ENCODE data around the gene MAP7D1. TPM values are rescaled to one million over a fixed set of nuclear protein-coding genes. Genes with fewer than 3 reads are reported as not detected.

Gene MAP7D1
- total RNA-seq (2014; rRNA removed; shearing (Covaris generic)), result 82.4 and 107 TPM in 2 replicates

DNA sequence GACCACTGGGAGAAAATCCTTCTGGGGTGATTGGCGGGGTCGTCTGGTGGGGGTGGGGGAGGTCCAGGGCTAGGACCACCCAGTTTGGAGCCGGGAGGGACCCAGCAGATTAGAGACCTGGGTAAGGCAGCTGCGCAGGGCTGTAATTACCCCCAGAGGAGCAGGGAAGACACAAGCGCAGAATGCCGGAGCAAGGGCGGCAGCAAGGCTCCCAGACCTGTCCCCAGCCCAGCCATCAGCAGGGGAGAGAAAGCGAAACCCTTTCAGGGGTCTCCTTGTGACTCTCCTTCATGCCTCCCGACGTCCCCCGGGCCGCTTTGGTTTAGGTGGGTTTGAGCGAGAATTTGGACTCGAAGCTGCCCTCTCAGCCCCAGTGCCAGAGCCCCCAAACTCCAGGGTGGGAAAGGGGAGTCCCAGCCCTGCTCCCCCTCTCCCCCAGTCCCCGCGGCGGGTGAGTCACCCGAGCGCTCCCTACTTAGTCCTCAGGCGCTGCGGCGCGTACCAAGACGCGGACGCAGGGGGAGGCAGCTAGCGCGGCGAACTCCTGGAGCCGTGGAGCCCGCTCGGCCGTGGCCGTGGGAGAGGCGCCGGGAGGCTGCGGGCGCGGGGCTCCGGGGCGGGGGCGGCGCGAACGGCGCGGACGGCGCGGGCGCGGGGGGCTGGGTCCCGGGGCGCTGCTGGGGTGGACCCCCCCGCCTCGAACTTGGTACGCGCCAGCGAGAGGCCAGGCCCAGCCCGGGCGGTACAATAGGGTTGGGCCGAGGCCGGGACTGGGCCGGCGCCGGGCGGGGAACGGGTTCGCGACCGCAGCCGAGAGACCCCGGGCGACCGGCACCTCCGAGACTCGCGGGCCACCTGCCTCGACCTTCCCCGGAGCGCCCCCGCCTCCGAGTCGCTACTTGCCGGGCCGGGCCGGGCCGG is at the start of gene MAP7D1:
Gene MAP7D1, plus strand, starts transcription at position 753 of the 921 bp plus-strand sequence. CDS start 258 bp downstream, outside the sequence.
- peak; percentile 85 for DNase-seq (ENCODE audit: low read depth)

DNA sequence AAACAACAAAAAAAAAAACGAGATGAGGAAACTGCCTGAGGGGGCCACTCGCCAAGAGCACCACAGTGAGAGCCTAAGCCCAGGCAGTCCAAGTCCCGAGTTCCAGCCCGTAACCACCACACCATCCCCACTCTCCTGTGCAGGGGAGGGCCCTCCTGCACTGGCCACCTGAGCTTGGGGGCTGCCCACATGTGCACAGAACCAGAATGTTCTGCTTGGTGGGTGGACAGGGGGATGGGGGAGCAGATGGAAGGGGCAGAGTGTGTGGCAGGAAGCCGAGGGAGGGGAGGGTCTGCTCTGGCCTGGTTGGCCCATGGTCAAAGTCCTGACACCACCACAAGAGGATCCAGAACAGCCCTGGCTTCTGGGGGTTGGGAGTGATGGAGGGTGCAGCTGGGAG is 49.7 kb upstream of the MAP7D1 start:
- no peak for DNase-seq (ENCODE audit: low read depth)

- no peak for DNase-seq (ENCODE audit: low read depth)
Measured at GRCh38 chr1:36107394-36107793, 48.6 kb upstream of the MAP7D1 start.

GRCh38 chr1:36108314-36108713 is 47.6 kb upstream of the MAP7D1 start:
- DNase-seq (ENCODE audit: low read depth), result peak; percentile 90

DNA sequence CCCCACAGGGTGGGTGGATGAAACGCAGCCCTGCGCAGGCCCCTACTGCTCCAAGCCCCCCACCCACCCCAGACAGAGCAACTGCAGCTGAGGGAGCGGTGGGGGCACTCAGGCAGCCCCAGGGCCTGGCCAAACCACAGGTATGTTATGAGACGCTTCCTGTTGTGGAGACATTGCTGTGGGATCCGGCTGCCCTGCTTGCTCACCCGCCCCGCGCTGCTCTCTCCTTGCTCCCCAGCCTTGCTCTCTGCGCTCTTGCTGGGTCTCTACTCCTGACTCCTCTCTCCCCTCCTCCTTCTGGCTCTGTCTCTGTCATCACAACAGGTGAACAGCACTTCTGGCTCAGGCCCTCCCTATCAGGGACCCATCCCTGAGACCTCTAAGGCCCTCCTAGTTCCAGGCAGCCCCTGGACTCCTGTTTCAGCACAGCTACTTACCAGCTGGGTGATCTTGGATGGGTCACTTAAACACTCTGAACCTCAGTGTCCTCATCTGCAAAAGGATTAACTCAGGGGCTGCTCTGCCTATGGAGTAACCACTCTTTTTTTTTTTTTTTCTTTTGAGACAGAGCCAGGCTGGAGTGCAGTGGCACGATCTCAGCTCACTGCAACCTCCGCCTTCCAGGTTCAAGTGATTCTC is 46.8 kb upstream of the MAP7D1 start:
- peak; percentile 86 for DNase-seq (ENCODE audit: low read depth)

- DNase-seq (ENCODE audit: low read depth), result no peak
Measured at GRCh38 chr1:36111151-36111550, 44.8 kb upstream of the MAP7D1 start.

DNA sequence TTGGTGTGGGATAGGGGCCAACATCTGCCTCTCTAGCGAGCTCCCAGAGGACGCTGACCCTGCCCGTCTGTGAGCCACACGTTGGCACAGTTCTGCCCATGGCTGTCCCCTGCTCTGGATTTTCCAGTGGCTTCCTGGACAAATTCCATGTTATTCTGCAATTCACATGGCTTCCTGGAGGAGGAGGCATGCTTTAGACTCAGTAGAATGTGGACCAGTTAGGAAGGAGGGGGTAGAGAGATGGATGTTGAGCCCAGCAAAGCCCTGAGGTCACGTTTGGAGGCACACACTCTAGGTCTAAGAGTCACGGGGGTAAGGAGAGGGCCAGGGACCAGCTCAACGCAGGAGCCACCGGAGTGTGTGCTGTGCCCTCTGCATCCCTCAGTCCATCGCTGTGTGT is 43.1 kb upstream of the MAP7D1 start:
- no peak for DNase-seq (ENCODE audit: low read depth)

DNA sequence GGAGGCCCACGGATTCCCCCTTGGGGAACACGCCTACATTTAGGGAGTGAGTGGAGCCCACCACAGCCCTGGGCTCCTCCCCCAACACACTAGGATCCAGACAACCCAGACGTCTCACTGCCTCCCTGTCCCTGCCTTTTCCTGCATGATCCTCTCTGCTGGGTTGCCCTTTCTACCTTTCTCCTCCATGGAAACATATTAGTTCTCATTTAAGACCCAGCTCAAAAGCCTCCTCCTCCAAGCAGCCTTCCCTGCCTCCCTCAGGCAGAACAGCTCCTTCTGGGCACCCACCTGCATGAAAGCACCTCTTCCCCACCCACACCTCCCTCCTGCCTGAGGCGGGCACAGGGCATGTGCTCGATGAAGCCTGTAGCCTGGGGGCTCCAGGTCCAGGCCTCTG is 41.6 kb upstream of the MAP7D1 start:
- no peak for DNase-seq (ENCODE audit: low read depth)

GRCh38 chr1:36115200-36115669 is 40.7 kb upstream of the MAP7D1 start:
- DNase-seq (ENCODE audit: low read depth), result no peak

GRCh38 chr1:36115931-36116330 is 40.0 kb upstream of the MAP7D1 start:
- no peak for DNase-seq (ENCODE audit: low read depth)

DNA sequence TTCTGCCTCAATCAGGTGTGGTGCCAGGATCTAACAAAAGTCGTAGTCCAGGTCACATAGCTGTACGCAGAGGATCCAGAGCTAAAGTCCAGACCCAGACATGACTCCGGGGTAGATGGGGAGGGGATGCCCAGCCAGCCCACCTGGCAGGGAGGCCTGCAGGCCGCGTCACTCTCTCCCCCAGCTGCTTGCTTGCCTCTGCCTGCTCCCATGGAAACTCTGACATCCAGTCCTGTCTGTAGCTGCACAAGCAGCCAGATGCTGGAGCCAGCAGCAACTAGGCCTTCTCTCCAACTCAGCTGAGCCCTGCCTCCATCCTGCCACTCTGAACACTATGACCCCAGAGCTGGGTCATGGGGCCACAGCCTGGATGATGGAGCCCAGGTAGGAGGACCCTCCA is 39.1 kb upstream of the MAP7D1 start:
- no peak for DNase-seq (ENCODE audit: low read depth)

- DNase-seq (ENCODE audit: low read depth), result no peak
Measured at GRCh38 chr1:36118447-36119204, 37.3 kb upstream of the MAP7D1 start.

GRCh38 chr1:36119456-36119855 is 36.5 kb upstream of the MAP7D1 start:
- DNase-seq (ENCODE audit: low read depth), result no peak

- DNase-seq (ENCODE audit: low read depth), result no peak
Measured at GRCh38 chr1:36122062-36123030, 33.6 kb upstream of the MAP7D1 start.

DNA sequence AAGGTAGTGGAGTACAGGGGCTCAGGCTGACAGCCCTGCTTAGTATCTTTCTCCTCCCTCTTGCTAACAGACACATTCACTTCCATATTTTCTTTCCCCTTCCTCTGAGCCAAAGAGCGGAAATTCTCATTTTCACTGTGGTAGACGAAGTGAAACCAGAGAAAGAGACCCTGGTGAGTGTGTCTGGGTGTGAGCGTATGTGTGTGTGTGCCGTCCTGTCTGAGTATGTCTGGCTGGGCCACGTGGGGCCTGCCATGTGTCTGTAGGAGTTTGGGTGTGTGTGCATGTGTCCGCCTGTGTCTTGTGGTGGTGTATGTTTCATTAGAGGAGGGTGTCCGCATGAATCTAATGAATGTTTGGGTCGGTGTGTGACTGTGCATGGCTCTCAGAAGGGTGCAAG is 32.6 kb upstream of the MAP7D1 start:
- no peak for DNase-seq (ENCODE audit: low read depth)

DNA sequence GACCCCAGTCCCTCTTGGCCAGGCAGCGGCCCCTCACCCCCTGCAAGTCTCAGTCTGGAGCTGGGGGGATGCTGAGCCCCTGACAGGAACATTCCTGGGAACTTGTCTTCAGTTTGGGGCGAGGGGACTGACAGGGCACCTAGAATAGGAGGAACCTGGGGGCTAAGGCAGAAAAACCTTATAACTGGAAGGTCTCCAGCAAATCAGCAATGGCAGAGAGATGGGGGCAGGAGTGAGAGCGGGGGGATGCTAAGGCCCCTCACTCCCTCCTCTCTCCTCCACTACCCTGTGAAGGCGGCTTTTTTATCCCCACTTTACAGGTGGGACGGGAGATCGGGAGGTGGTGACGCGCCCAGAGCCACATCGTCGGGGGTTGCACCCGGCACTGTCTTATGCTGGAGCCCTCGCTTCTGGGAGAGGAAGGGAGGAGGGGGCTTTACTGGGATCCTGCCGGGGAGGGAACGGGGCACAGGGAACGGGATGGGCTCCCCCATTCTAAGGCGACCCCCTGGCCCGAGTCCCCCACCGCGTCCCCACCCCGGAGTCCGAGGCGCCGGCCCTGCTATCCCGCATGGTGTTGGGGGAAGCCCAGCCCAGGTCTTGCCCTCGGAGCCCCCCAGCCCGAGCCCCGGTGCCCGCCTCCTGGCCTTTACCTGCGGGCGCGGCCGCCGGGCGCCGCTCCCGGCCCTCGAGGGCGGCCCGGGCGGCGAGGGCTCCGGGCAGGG is 31.4 kb upstream of the MAP7D1 start:
- DNase-seq (ENCODE audit: low read depth), result no peak

GRCh38 chr1:36125129-36125991 is 30.6 kb upstream of the MAP7D1 start, which contains the start of gene COL8A2:
Gene COL8A2, minus strand, starts transcription at chr1:36125222. Its CDS starts 24,980 bp downstream, at chr1:36100242.
- DNase-seq (ENCODE audit: low read depth), result no peak

GRCh38 chr1:36126005-36126716 is 29.8 kb upstream of the MAP7D1 start:
- DNase-seq (ENCODE audit: low read depth), result no peak

Measured in RPMI7951 (cell line).